GM12875 (cell line): ENCODE measurements around the gene FBXO15.

Source experiments
- H3K4me3 ChIP-seq: one replicate; pipeline ENCODE4 v1.5.1; 2011; ENCODE audit warnings: low read depth, low read length, control low read depth
- TF ChIP-seq, protein P1 (sequence below): IDR thresholded peaks from 2 replicates; pipeline ENCODE4 v1.5.1; 2011; ENCODE audit warnings: low read depth, mild to moderate bottlenecking, control low read depth, inconsistent platforms, low read length, moderate library complexity, borderline replicate concordance; ENCODE audit not compliant: insufficient read depth

Gene FBXO15

GRCh38 chr18:74173434-74173750, 25.8 kb upstream of the FBXO15 start:
- no peak overlapping the region for H3K4me3 ChIP-seq
- TF ChIP-seq, protein P1, sequence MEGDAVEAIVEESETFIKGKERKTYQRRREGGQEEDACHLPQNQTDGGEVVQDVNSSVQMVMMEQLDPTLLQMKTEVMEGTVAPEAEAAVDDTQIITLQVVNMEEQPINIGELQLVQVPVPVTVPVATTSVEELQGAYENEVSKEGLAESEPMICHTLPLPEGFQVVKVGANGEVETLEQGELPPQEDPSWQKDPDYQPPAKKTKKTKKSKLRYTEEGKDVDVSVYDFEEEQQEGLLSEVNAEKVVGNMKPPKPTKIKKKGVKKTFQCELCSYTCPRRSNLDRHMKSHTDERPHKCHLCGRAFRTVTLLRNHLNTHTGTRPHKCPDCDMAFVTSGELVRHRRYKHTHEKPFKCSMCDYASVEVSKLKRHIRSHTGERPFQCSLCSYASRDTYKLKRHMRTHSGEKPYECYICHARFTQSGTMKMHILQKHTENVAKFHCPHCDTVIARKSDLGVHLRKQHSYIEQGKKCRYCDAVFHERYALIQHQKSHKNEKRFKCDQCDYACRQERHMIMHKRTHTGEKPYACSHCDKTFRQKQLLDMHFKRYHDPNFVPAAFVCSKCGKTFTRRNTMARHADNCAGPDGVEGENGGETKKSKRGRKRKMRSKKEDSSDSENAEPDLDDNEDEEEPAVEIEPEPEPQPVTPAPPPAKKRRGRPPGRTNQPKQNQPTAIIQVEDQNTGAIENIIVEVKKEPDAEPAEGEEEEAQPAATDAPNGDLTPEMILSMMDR: no peak

DNA sequence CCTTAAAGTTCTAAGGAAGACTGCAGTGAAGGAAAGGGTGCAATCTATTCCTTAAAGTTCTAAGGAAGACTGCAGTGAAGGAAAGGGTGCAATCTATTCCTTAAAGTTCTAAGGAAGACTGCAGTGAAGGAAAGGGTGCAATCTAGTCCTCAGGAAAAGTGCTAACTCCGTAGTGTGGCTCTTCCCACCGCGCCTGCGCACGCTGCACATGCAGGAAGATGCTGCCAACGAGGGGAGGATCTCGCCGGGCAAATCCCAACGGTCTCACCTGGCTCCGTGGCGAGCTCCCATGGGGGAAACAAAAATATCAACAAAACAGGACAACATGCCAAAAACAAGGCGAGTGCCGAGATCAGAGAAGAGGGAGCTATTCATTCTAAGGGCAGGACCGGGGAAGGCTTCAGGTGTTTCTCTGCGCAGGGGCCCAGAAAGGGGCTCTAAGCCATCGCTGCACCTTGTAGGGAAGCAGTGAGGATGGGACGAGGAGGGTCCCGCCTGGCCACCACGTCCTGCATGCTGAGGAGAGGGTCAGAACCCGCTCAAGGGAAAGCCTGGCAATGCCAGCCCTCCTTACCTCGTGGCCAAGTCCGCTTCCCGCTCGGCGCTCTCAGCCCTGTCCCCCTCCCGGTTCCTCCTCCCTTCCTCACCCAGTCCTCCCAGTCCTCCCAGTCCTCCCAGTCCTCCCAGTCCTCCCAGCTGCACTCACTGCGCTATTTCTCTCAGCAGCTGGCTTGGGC, 25.2 kb upstream of the FBXO15 start:
- TF ChIP-seq, protein P1: no peak
- no peak overlapping the region for H3K4me3 ChIP-seq

DNA sequence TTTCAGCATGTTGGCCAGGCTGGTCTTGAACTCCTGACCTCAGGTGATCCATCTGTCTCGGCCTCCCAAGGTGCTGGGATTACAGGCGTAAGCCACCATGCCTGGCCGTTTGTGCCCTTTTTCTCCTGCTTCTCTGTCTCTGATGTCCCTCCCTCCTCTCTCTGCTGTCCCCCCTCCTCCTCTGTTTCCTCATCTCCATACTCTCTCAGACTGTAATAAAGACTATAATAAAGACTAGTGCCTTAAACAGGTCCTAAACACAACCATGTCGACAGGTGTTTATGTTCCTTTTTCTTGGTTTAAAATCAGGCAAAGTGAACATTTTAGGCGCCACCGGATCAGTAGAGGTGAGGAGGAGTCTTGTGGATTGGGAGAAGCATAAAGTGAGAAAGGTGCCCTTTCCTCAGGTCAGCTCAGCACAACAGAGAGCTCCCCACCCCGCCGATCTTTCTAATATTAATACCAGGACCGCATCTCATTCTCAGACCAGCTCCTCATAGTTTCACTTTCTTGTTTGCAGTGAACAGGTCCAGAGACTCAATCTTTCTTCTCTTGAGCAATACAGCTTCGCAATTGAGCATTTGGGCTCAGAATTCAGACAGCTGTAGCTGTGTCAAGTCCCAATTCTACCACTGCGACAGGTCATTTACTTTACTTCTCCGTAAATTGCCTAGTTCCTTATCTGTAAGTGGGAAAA, 24.4 kb upstream of the FBXO15 start:
- no peak overlapping the region for H3K4me3 ChIP-seq
- TF ChIP-seq, protein P1: no peak

DNA sequence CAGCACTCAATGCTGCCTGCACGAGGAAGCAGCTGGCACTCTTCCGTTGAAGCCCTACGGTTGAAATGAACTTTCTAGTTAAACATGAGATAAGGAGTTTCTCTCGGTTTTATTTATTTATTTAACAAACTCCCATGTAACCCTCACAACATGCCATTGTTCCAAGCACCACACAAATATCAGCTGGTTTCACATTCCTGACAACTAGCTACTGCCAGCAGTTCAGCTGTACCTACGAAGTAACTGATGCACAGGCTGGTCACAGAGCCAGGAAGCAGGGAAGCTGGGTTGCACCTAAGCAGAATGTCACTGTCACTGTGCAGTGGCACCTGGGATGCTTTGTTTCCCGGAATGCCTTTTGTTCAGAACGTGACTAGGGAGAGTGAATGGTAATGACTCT, 18.8 kb upstream of the FBXO15 start:
- no peak overlapping the region for H3K4me3 ChIP-seq
- TF ChIP-seq, protein P1: no peak

DNA sequence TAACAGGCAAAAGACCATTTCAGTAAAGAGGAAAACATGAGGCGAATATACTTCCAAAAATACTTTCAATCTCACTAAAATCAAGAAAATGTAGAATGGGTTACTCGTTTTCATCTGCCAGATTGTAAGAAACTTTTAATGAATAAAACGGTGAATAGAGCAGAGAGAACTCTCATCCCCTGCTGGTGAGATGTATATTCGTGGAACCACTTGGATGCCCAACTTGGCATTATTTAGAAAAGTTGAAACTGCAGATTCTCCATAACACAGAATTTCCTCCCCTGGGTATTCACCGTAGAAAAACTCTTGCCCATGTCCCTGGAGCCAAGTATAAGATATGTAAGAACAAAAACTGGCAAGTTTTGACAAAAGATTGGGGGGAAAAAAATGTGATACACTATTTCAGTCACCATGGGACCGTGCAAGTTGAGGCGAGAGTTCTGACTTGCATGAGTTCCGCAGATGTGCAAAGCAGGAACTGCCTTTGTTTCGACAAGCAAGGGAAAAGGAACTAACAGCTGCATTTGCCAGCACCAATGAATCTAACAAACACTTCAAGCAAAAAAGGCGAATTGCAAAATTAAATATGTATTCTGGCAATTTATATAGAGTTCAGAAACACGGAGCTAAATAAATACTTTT, 15.5 kb upstream of the FBXO15 start:
- H3K4me3 ChIP-seq: no peak overlapping the region
- TF ChIP-seq, protein P1: no peak

DNA sequence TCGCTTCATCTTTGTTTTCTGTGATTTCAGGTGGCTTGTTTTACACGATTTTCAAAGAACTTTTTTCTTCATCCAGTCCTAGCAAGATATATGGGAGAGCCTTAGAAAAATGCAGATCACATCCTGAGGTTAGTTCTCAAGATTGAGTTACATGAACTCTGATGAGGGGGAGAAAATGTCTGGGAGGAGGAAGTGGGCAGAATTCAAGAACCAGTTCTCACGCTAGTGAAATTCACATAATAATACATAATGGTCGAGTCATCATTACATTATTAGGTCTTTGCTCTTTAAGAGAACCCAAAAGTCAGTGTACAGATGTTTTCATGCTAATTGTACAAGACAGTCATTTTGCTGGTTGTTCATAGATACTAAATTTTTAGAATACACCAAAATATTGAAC, 7.6 kb upstream of the FBXO15 start:
- TF ChIP-seq, protein P1: no peak
- H3K4me3 ChIP-seq: no peak overlapping the region
